ENCODE measurements around the gene OSER1.
A peak's percentile ranks its signal among the peaks of the same experiment; 100 is the strongest.

OSER1 gene

DNA sequence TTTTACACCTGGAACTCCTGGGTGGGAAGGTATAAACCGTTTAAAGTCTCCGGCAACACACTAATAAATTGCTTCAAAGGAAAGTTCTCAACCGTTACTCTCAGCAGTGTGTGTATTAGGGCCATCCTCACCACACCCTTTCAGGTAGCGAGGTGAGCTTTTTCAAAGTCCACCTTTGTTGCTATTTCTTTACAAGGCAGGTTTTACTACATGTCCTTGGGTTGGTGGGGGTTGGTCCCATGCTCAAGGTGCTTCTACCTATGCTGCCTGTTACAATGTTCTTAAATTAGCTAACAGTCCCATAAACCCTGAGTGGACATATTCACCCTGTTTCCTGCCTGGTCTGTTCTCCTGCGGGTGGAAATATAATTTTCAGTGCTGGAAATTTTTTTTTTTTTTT is 13.2 kb upstream of the OSER1 start:
- no peak for DNase-seq

DNA sequence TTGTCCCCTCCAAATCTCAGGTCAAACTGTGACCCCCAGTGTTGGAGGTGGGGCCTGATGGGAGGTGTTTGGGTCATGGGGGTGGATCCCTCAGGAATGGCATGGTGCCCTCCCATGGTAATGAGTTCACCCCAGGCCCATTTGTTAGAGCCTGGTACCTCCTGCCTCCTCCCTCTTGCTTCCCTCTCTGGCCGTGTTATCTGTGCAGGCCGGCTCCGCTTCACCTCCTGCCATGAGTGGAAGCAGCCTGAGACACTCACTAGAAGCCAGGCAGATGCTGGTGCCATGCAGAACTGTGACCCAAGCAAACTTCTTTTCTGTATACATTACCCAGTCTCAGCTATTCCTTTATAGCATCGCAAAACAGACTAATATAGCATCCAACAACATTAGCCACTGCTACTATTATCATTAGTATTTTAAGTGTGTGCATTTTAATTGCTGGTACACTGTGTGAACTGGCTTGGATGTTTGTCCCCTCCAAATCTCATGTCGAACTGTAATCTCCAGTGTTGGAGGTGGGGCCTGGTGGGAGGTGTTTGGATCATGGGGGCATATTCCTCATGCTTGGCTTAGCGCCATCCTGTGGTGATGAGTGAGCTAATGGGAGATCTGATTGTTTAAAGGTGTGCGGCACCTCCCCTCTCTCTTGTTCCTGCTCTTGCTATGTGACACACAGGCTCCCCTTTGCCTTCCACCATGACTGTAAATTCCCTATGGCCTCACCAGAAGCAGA is 12.2 kb upstream of the OSER1 start:
- no peak for DNase-seq

DNA sequence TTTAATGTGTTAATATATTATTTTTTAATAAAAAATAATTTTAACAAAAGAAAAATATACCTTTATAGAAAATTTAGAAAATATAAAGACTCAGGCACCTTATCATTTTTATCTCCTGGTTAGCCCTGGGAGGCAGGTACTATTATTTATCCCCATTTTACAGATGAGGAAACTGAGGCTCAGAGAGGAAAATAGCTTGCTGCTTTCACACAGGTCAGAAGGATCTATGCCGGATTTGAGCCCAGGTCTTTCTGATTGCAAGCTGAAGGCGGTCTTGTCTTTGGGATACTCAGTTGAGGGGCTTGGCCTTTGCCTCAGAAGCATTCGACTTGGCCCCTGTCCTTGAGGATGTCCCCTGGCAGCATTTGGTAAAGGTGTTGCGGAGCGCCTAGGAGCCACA is 11.5 kb upstream of the OSER1 start:
- no peak for DNase-seq

DNA sequence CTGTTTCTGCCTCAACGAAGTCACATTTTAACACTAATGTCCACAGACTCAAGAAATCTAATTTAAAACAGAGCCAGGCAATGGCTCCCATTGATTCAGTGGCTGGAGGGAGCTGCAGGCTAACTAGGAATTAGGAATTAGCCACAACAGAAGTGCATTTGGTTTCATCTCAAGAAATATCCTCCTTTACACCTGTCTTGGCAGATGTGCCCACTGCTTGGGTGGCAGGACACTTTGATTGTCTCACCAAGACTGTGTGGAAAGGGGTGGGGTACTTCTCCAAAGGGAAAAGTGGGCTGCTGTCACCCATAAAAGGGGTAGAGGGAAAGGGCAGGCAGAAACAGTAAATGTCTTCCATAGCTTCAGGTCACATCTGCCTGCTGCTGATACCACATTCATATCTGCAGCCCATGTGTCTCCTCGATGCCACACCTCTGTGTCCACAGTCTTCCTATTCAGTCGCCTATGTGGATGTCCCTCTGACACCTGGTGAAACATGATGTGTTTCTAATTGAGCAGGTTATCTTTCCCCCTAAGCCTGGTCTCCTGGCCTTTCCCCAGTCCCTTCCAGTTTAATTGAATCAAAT is 10.9 kb upstream of the OSER1 start:
- DNase-seq: no peak

DNA sequence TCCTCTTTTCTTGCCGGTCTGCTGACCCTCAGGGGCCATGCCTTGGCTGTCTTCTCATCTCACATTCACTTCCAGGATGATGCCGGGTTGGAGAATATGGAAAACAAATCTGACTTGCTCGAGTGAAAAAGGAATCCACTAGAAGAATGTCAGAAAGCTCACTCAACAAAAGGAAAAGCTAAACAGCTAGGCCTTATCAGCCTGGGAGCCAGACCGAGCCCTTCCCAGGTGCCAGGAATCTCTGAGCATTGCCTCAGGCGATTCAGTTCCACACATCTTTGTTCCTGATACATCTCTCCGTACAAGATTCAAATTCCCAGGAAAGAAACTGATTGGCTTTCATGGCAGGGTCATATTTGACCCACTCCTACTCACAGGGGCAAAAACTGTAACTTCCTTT is 9.2 kb upstream of the OSER1 start:
- no peak for DNase-seq

DNA sequence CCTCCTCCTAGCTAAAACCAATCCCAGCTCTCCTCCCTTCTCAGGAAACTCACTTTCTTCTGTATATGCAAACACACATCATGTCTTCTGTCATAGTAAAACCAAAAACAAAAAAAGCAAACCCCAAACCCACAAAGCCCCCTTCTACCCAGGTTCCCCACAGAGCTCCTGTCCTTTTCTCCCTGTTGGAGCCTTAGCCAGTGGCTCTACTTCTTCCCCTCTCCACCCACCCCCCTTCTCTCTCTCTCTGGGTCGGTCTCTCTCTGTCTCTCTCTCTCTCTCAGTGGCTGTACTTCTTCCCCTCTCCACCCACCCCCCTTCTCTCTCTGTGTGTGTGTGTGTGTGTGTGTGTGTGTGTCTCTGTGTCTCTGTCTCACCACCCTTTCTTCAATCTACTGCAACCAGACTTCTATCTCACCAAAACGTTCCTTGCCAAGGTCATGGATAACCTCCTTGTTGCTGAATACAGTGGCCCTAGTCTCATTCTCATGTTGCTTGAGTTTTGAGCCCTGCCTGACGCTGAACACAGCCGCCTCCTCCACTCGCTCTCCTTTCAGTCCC is 8.7 kb upstream of the OSER1 start:
- no peak for DNase-seq

DNA sequence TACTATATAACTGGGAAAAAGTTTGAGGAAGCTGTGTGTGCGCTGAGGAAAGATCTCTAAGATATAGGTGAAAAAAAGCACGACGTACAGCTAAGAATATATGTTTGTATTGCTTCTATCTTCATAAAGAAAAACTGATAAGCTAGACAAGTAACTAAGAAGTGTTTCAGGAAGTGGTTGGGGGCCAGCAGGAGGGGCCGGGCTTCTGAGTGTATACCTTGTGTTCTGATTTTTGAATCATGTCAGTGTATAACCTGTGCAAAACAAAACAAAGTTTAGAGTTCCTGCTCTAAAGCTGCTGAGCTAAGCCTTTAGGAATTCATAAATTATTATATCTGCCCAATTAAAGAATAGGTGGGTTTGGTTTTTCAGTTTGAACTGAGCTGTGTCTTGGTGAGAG is 7.9 kb upstream of the OSER1 start:
- DNase-seq: no peak

DNA sequence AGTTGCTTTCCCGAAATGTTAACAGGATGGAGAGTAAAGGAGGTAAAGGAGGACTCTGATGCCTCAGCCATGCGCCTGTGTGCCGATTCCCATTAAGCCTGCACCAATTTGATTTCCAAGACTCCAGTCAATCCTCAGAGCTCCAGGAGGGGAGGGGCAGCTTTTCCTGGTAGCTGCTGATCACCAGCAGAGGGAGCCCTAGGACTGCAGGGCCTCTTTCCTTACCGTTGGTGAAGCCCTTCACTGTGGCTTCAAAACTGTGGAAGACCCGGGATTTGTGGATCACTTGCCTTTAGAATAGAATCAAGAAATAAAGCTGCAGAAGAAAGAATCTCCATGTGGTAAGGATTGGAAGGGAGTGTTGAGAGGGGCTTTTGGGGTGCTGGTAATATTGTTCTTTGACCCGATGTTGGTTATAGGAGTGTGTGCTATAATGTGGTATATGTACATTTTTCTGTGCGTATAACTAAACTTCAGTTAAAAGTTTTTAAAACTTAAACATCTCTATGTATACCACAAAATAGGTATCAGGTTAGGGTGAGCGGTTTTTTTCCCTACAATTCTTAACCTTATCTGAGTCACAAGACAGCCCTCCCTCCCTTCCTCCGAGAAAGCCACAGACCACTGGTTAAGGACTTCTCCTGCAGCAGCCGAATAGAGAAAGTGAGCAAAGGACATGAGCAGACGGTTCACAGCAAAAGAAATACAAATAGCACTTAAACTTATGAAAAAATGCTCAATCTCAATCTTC is 6.9 kb upstream of the OSER1 start:
- DNase-seq: peak; percentile 72

DNA sequence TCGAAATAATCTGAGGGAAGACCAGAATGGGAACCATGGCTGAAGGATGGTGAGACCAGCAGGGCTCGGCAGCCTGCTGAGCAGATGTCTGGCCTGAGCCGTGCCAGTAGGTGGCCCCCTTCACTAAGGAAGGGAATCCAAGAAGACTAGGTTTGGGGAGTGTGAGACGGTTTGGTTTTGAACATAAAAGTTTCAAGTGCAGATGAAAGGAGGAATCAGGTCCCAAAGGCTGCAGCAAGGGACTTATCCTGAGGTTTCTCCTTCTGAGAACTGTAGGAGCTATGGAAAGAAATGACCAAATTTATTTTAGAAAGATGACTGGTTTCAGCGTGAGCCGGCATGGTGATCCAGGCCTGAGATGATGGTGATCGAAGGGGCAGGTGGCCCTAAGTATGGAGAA is 4.6 kb upstream of the OSER1 start:
- DNase-seq: peak; percentile 45

DNA sequence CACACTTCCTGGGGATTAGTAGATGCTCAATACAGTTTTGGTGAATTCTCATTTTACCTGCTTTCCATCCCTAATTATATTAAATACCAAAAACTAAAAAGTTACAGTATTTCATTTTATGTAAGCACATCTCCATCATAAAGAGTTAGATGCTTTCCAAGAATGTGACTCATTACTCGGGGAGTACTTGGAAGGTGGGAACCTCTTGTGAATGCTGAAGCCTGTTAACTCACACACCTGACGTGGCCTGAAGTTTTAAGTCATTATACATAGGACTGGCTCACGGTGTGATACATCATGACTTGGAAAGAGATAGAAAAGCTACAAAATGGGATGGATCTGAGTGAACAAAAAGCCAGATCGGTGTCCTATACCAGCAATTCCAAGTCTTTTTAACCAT is 2.2 kb upstream of the OSER1 start:
- no peak for DNase-seq

DNA sequence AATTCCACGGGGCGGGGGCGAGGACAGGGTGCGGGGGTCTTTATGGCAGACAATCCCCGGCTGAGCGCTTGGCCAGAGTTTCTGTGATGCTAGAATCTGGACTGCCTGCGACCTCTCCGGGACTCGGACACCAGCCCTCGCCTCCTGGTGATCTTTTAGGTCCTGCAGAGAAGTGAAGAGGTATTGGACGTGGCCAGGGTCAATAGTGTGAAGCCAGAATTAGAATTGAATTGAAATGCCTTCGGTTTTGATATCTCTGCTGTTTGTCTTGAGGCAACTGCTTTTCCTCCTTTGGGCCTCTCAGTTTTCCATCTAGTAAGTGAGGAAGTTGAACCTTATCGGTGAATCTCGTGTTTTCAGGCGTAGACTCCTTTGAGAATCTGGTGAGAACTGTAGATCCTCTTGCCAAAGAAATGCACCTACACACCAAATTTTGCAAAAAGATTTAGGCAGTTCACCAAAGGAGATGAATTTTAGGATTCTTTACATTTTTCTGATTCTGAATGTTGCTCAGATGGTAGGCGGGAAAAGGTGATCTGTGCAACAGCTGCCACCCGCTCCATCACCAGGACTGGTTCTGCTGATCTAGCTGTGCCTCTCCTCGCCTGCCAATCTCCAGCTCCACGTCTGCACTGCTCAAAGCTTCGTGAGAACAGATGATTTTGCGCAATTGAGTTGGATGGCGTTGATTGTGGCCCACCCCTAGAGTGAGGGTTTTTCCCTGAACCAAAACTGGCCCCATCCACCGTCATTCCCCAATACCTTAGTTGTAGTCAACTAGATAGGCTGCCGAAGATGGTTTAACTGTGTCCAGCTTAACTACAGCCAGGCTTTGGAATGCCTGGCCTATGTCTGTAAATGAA is 837 bp upstream of the OSER1 start:
- DNase-seq: no peak

DNA sequence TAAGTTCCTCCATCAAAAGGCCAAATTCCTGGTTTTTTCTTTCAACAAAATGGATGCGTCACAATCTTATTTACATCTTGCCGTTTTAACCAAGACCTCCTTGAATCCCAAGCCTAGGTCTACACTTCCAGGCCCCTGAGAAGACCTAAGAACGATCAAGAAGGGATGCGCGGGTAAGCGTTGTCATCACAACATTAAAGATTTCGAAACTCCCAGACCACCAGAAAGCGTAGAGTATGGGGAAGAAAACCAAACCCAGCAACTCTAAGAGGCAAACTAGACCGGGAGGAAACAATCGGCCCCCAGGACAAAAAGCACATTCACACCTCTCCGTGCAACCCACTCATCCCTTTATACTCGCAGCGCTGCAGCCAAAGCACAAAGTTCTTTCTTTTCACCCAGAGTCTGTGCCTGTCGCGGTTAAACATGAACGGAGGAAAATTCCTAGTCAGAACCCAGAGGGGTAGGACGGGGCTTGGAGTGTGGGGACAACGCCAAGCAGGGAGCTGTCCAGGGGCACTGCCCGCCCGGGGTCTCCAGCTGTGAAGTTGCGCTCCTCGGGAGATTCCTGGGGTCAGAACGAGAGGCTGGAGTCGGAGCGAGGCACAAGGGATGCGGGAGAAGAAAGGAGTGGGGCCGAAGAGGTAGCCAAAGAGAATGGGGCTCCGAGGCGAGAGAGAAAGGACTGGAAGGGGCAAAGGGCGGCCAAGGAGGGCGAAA is 725 bp downstream of the OSER1 start:
- DNase-seq: no peak

DNA sequence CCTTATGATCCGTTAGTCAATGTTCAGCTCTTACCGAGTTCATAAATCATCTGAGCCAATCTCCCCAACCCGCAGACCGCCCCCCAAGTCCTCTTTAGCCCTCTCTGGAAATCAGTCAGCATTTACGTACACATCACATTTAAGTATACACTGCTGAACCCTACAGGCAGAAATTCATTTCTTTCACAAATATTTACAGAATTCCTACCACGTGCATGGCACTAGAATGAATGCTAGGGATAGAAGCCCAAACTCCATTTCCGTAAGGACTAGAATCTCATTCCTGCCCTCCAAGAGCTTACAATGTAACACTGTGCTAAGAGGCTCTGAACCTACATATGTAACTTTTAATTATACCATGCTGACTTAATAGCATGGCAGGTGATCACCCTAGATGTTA is 1.8 kb downstream of the OSER1 start:
- DNase-seq: no peak

DNA sequence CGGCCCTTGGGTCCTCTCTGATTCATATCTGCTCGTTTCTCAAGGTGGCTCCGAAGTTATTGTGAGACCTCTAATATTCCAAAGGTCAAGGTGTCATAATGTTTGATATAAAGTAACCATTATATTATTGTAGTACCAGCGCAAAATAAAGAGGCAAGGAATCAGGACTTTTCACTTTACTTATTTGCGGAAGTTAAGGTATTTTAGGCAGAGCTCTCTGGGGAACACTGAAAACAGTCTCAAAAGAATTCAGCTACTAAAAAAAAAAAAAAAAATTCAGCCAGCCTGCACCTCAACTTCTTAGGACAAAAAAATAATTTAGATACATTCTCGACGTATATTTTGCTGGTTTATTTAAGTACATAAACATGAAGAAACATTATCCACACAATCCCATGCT is 2.4 kb downstream of the OSER1 start:
- no peak for DNase-seq

DNA sequence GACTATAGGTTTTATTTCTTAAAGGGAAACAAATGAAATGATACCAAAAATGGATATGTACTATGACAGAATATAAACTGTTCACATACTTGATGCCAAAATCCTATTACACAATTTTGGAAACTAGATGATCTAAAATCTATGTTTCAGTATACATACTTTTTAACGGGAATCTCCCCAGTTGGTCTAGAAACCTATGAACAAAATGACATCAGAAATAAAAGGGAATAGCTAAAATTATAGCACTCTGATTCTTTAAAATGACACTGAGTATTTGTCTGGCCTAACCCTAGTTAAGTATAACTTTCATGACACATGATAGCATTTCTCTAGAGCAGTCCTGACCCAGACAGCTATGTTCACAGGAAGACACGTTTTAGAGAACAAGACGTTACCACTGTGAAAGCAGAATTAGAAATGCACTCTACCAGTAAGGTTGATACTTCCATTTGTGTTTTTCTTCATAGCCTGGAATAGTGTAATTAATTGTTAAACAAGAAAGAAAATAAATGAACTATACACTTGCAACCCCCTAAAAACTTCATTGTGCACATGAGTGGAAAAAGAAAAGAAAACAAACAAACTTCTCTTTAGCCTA is 3.3 kb downstream of the OSER1 start:
- DNase-seq: no peak

DNA sequence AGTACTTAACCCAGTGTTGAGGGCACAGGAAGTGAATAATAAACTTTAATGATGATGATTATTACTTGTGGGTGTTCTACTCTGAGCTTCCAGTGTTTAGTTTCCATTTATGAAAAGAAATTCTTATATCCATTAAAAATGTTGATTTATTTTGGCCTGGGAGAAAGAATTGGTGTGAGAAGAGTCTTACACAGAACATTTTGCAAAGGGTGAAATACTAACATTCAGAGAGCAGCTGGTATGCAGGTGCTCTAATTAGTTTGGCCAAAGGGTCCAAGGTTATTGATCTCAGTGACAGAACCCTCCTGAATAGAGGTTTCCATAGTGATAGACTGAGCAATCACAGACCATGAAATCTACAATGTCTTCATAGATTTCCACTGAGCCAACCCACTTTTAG is 4.4 kb downstream of the OSER1 start:
- DNase-seq: no peak

DNA sequence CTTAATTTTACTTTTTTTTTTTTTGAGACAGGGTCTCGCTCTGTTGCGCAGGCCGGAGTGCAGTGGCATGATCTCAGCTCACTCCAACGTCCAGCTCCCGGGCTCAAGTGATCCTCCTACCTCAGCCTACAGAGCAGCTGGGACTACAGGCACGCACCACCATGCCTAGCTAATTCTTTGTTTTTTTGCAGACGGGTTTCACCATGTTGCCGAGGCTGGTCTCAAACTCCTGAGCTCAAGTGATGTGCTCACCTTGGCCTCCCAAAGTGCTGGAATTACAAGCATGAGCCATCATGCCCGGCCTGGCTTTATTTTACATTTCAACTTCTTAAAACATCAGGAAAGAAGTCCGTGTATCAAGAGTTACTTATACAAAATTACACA is 5.7 kb downstream of the OSER1 start:
- DNase-seq: no peak

DNA sequence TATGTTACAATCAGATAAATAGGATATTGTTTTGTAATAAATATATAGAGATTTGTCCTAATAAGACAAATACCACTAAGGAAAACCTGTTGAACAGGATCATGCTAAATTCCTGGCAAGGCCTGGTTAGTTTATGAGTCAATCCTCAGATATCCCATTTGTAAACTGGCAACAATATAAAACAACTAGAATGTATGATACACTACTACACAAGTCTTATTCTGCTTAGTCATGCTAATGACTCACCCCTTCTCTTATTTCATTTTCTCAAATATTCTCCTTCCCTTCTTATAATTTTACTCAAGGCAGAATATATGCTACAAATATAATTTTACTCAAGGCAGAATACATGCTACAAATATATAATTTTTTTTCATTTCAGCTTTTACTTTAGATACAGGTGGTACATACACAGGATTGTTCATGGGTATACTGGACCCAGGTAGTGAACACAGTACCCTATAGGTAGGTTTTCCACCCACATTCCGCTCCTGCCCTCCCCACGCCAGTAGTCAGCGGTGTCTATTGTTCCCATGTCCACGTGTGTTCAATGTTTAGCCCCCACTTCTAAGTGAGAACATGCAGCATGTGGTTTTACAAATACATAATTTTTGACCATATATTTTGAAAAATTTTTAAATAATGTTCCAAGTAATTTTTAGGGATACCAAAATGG is 6.3 kb downstream of the OSER1 start:
- DNase-seq: no peak

DNA sequence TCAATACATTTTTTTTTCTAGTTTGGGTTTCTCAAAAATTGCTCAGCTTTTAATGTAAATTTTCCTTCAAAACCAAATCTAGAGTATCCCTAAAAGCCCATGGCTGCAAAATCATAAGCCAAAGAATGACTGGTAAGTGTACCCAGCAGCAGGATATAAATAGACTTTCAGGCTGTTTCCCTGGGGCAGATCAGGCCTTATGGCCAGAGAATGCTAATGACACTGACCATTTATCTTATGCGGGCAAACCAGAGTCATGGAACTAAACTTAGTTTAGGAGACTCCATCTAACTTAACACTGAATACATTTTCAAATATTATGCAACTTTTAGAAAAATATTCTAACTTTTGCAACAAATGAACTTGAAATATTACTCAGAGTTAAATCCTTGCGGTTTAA is 7.4 kb downstream of the OSER1 start:
- no peak for DNase-seq

DNA sequence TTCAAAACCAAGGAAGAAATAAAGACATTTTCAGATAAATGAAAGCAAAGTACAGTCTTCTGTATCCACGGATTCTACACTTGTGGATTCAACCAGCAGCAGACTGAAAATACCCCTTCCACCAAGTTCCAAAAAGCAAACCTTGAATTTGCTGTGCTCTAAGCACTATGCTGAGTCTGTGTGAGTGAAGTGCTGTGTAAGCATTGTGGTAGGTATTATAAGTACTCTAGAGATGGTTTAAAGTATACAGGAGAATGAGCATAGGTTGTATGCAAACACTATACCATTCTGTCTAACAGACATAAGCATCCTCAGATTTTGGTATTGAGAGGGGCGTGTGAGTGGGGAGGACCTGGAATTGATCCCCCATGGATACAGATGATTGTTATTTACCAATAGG is 9.6 kb downstream of the OSER1 start:
- DNase-seq: no peak

DNA sequence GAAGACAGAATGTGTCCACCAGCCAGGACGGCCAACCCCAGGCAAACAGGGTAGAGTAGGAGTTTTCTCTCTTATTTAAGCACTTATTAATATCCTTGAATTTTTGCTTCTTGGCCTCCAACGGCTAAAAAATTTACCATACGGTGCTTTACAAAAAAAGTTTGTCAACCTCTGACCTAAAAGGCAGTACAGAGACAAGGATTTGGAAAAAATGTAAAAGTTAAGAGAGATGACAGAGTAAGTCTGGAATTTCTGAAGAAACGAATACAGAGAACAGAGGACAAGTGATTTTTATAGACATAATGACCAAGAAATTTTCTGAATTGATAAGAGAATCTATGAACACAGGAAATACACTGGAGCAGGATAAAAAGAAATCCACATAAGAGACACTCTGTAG is 10.2 kb downstream of the OSER1 start:
- no peak for DNase-seq
